GM18909 (cell line): ENCODE results near the gene CENPS.

ENCODE experiments used
- ATAC-seq: cut with Tn5 transposase; IDR thresholded peaks from one replicate; pipeline ENCODE4 v1.9.1; 2021; ENCODE audit warnings: mild to moderate bottlenecking; ENCODE audit not compliant: unreplicated experiment, poor library complexity

Gene CENPS

DNA sequence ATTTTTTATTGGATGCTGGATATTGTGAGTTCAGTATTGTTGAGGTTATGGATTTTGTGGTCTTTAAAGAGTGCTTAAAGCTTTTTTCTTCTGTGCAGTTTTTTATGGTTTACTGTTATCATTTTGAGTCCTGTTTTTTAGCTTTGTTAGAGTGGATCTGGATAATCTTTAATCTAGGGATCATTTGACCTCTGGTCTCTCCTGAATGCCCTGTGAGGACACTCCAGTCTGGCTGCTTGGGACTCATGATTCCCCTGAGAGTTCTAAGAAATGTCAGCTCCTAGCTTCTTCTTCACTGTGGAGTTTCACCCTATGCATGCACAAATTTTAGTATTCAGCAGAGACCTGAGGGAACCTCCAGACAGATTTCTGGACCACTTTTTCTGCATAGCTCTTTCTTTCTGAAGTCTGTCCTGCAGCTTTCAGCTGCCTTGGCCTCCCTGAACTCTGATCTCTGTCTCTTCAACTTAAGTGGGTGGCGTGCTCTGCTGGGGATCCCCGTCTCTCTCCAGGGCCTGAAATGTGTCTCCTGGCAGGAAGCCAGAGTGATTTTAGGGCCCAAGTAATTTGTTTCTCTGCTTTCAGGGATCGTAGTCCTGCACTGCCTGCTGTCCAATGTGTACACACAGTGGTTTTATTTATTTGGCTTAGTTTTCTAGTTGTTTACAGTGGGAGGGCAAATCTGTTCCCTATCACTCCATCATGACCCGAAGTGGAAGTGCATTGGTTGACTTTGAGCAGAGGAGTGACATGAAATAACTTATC, 59.2 kb downstream of the CENPS start:
- ATAC-seq: no peak

DNA sequence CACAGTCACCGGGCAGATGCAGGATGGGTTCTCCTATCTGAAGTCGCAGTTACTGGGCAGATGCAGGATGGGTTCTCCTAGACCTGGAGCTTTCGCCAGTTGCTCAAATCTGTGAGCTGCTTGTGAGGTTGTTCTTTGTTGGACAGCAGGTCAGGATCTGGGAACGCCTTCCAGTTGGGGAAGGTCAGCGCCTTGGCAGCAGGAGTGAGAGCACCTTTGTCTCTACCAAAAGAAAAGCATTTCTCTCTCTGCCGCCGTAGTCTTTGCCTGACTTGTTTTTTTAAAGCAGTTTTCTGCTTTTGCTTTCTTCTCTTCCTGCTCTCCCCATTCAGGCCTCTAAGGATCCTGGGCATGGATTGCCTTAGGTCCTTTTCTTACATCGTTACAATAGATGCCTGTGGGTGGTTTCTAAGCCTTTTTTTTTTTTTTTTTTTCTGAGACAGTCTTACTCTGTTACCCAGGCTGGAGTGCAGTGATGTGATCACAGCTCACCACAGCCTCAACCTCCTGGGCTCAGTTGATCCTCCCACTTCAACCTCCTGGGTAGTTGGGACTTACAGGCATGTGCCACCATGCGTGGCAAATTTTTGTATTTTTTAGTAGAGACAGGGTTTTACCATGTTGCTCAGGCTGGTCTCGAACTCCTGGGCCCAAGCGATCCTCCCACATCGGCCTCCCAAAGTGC, 60.2 kb downstream of the CENPS start:
- ATAC-seq: no peak
